MM.1S (cell line): ENCODE results near the gene NCS1.

ENCODE experiments used
- CTCF ChIP-seq: fragments of 300-600 bp; sonication (generic); IDR thresholded peaks from 2 replicates; pipeline ENCODE4 v1.5.1; 2016; ENCODE audit warnings: antibody characterized with exemption, low read length, mixed read lengths
- EZH2phosphoT487 ChIP-seq: fragments of 300-600 bp; sonication (generic); IDR thresholded peaks from 2 replicates; pipeline ENCODE4 v1.6.1; 2018; ENCODE audit warnings: antibody characterized with exemption, low read length

- TF ChIP-seq CTCF: no peak
- TF ChIP-seq EZH2phosphoT487: no peak
These were observed 1.4 kb downstream of the NCS1 start for GRCh38 chr9:130173666-130173983.
